H1 (cell line): ENCODE data around the gene FMC1. TPM values are rescaled to one million over a fixed set of nuclear protein-coding genes. Genes with fewer than 3 reads are reported as not detected.
"Not testable (repeated sequence)": the region's sequence is repeated elsewhere in the genome, so short reads cannot be mapped to it uniquely, and the experiment has no call there.

Experiments
- CTCF ChIA-PET: fragments of 300-600 bp; sonication (Branson Sonifier 250); formaldehyde crosslinking; loops from one replicate; lab custom pipeline; 2021; ENCODE audit not compliant: partially characterized antibody; lab: Charles Lee
- POLR2A ChIA-PET: fragments of 300-600 bp; sonication (Branson Sonifier 250); formaldehyde crosslinking; loops from one replicate; lab custom pipeline; 2021; ENCODE audit warnings: inconsistent platforms; ENCODE audit not compliant: partially characterized antibody; lab: Charles Lee
- DNase-seq, 2 experiments: peaks; one replicate each; pipeline versions ENCODE4 v3.0.0 to v3.0.0-alpha.2; 2010 to 2022; ENCODE audit warnings: low spot score in 2 of 2, low read depth in 1 of 2, mixed read lengths in 1 of 2
- FAIRE-seq: peaks from 2 replicates; lab custom pipeline; 2011; peaks lifted over from hg19 to GRCh38; lab: Jason Lieb, UNC
- H2AFZ ChIP-seq: 2 replicates; pipeline ENCODE4 v1.8.1; 2012; ENCODE audit warnings: low read length, inconsistent platforms
- H2AK5ac ChIP-seq: 2 replicates; pipeline ENCODE4 v1.6.1; 2013; ENCODE audit warnings: low read depth, low read length
- H2BK120ac ChIP-seq: replicated peaks from 2 replicates; pipeline ENCODE3; 2013; ENCODE audit warnings: low read depth, low read length, inconsistent platforms
- H2BK12ac ChIP-seq: 2 replicates; pipeline ENCODE4 v1.6.1; 2013; ENCODE audit warnings: low read depth, low read length
- H2BK15ac ChIP-seq: 2 replicates; pipeline ENCODE4 v1.6.1; 2013; ENCODE audit warnings: low read length
- H2BK20ac ChIP-seq: 2 replicates; pipeline ENCODE4 v1.6.1; 2013; ENCODE audit warnings: low read length
- H2BK5ac ChIP-seq: 2 replicates; pipeline ENCODE4 v1.6.1; 2013; ENCODE audit warnings: low read depth, low read length
- H3K14ac ChIP-seq: 2 replicates; pipeline ENCODE4 v1.6.1; 2013; ENCODE audit warnings: inconsistent platforms; ENCODE audit not compliant: insufficient read length
- H3K18ac ChIP-seq: 2 replicates; pipeline ENCODE4 v1.6.1; 2013; ENCODE audit warnings: low read length; ENCODE audit errors: extremely low read depth
- H3K23ac ChIP-seq: 2 replicates; pipeline ENCODE4 v1.6.1; 2013; ENCODE audit warnings: inconsistent platforms; ENCODE audit not compliant: insufficient read length
- H3K23me2 ChIP-seq: 2 replicates; pipeline ENCODE4 v1.6.1; 2013; ENCODE audit warnings: low read depth, low read length
- H3K27ac ChIP-seq: 2 replicates; pipeline ENCODE4 v1.6.1; 2011; ENCODE audit warnings: low read depth, low read length, inconsistent platforms
- H3K27me3 ChIP-seq, 4 experiments: replicated peaks in 1 of 4; 1 replicate in 1 of 4; 2 replicates in 3 of 4; pipeline versions ENCODE4 v1.6.1 to v1.8.1; 2011 to 2013; ENCODE audit warnings: low read length in 3 of 4, mild to moderate bottlenecking in 3 of 4, inconsistent platforms in 2 of 4, mixed read lengths in 2 of 4, moderate library complexity in 1 of 4; ENCODE audit not compliant: control insufficient read depth in 3 of 4, insufficient read depth in 3 of 4; ENCODE audit errors: extremely low read depth in 1 of 4
- H3K36me3 ChIP-seq, 4 experiments: 2 replicates each; pipeline versions ENCODE4 v1.6.1 to v1.8.1; 2011 to 2013; ENCODE audit warnings: mild to moderate bottlenecking in 4 of 4, low read length in 3 of 4, moderate library complexity in 2 of 4, control low read depth in 1 of 4, inconsistent platforms in 1 of 4; ENCODE audit not compliant: insufficient read depth in 4 of 4, control insufficient read depth in 2 of 4
- H3K4ac ChIP-seq: replicated peaks from 2 replicates; pipeline ENCODE3; 2013; ENCODE audit warnings: low read length, low read depth, mixed read lengths, inconsistent platforms; ENCODE audit not compliant: insufficient read length
- H3K4me1 ChIP-seq, 4 experiments: replicated peaks in 1 of 4; 1 replicate in 1 of 4; 2 replicates in 3 of 4; pipeline versions ENCODE4 v1.6.1 to v1.8.1; 2011 to 2013; ENCODE audit warnings: low read length in 3 of 4, inconsistent platforms in 2 of 4, mixed read lengths in 1 of 4; ENCODE audit not compliant: insufficient read depth in 4 of 4, control insufficient read depth in 3 of 4
- H3K4me2 ChIP-seq, 2 experiments: 2 replicates each; pipeline versions ENCODE4 v1.6.1 to v1.8.1; 2011 to 2013; ENCODE audit warnings: low read depth in 2 of 2, low read length in 2 of 2, control low read depth in 1 of 2, inconsistent platforms in 1 of 2, mild to moderate bottlenecking in 1 of 2; ENCODE audit not compliant: insufficient read depth in 1 of 2
- H3K4me3 ChIP-seq, 4 experiments: fragments of 200-600, 300-600 bp in 1 of 4; sonication (generic), shearing (Covaris generic), sonication (Bioruptor Twin) in 1 of 4; 2 replicates each; pipeline versions ENCODE4 v1.5.1 to v1.8.1; 2011 to 2016; ENCODE audit warnings: low read length in 4 of 4, low read depth in 3 of 4, control low read depth in 2 of 4, inconsistent platforms in 2 of 4, mild to moderate bottlenecking in 2 of 4, mixed read lengths in 1 of 4, moderate library complexity in 1 of 4; ENCODE audit not compliant: insufficient read depth in 2 of 4; ENCODE audit errors: extremely low read depth in 1 of 4
- H3K56ac ChIP-seq: replicated peaks from 2 replicates; pipeline ENCODE3; 2013; ENCODE audit warnings: low read depth, mild to moderate bottlenecking, mixed read lengths, low read length, inconsistent platforms; ENCODE audit not compliant: insufficient read length
- H3K79me1 ChIP-seq: 2 replicates; pipeline ENCODE4 v1.6.1; 2013; ENCODE audit warnings: low read depth, low read length, control low read depth
- H3K79me2 ChIP-seq, 2 experiments: 2 replicates each; pipeline versions ENCODE4 v1.6.1 to v1.8.1; 2012 to 2013; ENCODE audit warnings: low read length in 2 of 2, mild to moderate bottlenecking in 2 of 2, inconsistent platforms in 1 of 2; ENCODE audit not compliant: insufficient read depth in 2 of 2, control insufficient read depth in 1 of 2
- H3K9ac ChIP-seq, 4 experiments: replicated peaks in 1 of 4; 1 replicate in 1 of 4; 2 replicates in 3 of 4; pipeline versions ENCODE4 v1.6.1 to v1.8.1; 2011 to 2013; ENCODE audit warnings: low read depth in 3 of 4, low read length in 3 of 4, control low read depth in 2 of 4, mild to moderate bottlenecking in 2 of 4, moderate library complexity in 2 of 4, inconsistent platforms in 1 of 4; ENCODE audit errors: extremely low read depth in 1 of 4
- H3K9me3 ChIP-seq, 2 experiments: 2 replicates each; pipeline versions ENCODE4 v1.6.1 to v1.8.1; 2012 to 2013; ENCODE audit warnings: mild to moderate bottlenecking in 2 of 2, moderate library complexity in 2 of 2, control low read depth in 1 of 2, inconsistent platforms in 1 of 2, low read depth in 1 of 2, low read length in 1 of 2, mixed read lengths in 1 of 2; ENCODE audit not compliant: insufficient read depth in 2 of 2
- H4K20me1 ChIP-seq, 2 experiments: replicated peaks in 1 of 2; 2 replicates each; pipeline versions ENCODE3 to v1.8.1; 2011 to 2013; ENCODE audit warnings: inconsistent platforms in 2 of 2, low read length in 2 of 2, mild to moderate bottlenecking in 1 of 2; ENCODE audit not compliant: insufficient read depth in 2 of 2, control insufficient read depth in 1 of 2
- H4K5ac ChIP-seq: 2 replicates; pipeline ENCODE4 v1.6.1; 2013; ENCODE audit warnings: low read length, low read depth, mixed read lengths, inconsistent platforms; ENCODE audit not compliant: insufficient read length
- H4K8ac ChIP-seq: 2 replicates; pipeline ENCODE4 v1.8.0; 2013; ENCODE audit warnings: mild to moderate bottlenecking, moderate library complexity, low read length, inconsistent platforms; ENCODE audit not compliant: insufficient read depth; ENCODE audit errors: extremely low read depth
- H4K91ac ChIP-seq: replicated peaks from 2 replicates; pipeline ENCODE3; 2013; ENCODE audit warnings: low read length, mixed read lengths, inconsistent platforms; ENCODE audit not compliant: insufficient read length
- WGBS, 2 experiments: shearing (Covaris generic) in 1 of 2; methylation state at CpG; one replicate each; pipeline versions ENCODE4 v1.1.6 to v1.1.7; 2013 to 2015; ENCODE audit warnings: low lambda C conversion rate in 2 of 2, mixed read lengths in 2 of 2, inconsistent platforms in 1 of 2, low coverage in 1 of 2, missing lambda C conversion rate in 1 of 2; ENCODE audit not compliant: insufficient replicate concordance in 2 of 2, insufficient coverage in 1 of 2, insufficient read length in 1 of 2; ENCODE audit errors: extremely low coverage in 1 of 2, missing lambda C conversion rate in 1 of 2; 5-methylcytosine and 5-hydroxymethylcytosine counted together
- polyA plus RNA-seq, 7 experiments: library from polyadenylated mRNA; depleted of rRNA in 3 of 7; stranded (reverse) in 5 of 7; unstranded in 2 of 7; fragments of >200 nt in 5 of 7; fragments of 200-250 nt in 2 of 7; gene quantifications; 1 replicate in 5 of 7; 2 replicates in 1 of 7; 4 replicates in 1 of 7; pipeline versions ENCODE4 v1.2.1 to v1.2.3, GENCODE V29; 2011 to 2013; ENCODE audit warnings: missing spikeins in 2 of 7, mixed read lengths in 2 of 7
- total RNA-seq: library from RNA; stranded (reverse); fragmentation: NEBNext Ultra II Directional; extraction: Animal tissue kit (Norgen Biotek cat#: 25700); gene quantifications from 2 replicates; pipeline ENCODE4 v1.2.1, GENCODE V29; 2021

FMC1 gene
- total and polyA plus RNA-seq, 2 of the 8 experiments (the other 6 are each of a cell fraction or from before 2014, with no cell fraction given): 15.8 to 28.4 TPM

GRCh38 chr7:139324709-139325108 is 16.4 kb upstream of the FMC1 start:
- not testable (repeated sequence) for H4K5ac ChIP-seq, H2BK5ac ChIP-seq, H3K79me1 ChIP-seq, H4K8ac ChIP-seq, H2AK5ac ChIP-seq, H3K23me2 ChIP-seq, FAIRE-seq, H3K79me2 ChIP-seq, DNase-seq, H3K4me3 ChIP-seq, H2BK120ac ChIP-seq, H3K9me3 ChIP-seq, H3K27ac ChIP-seq, H3K14ac ChIP-seq, H3K23ac ChIP-seq, H3K4me1 ChIP-seq, H3K9ac ChIP-seq, H3K18ac ChIP-seq, H3K36me3 ChIP-seq, H4K20me1 ChIP-seq, H4K91ac ChIP-seq, H3K27me3 ChIP-seq, H2BK20ac ChIP-seq, H3K4ac ChIP-seq, H3K56ac ChIP-seq, H2AFZ ChIP-seq, H2BK12ac ChIP-seq, H2BK15ac ChIP-seq, H3K4me2 ChIP-seq
- WGBS, 2 experiments: 93% methylated on average over 11 of the region's 11 CpGs; no CpG with 5 or more reads in 1 of the 2 experiments
- ChIA-PET CTCF (interaction anchor here (1.0 to 1.2 kb wide), 2 partner anchors 12 kb away, joined by 3 to 6 read pairs; no protein-coding TSS in a partner anchor), POLR2A (interaction anchor here (0.6 kb wide), 1 partner anchor 864 kb away, joined by 3 read pairs; no protein-coding TSS in a partner anchor)
